Stimulated activated CD4-positive, alpha-beta T cell treated with anti-CD3 and anti-CD28 coated beads, TNF-alpha, amount 100 ng/mL, for 4 hours (primary cell): ENCODE measurements around the gene SSBP3.
A peak's percentile ranks its signal among the peaks of the same experiment; 100 is the strongest.
"Not testable (repeated sequence)": the region's sequence is repeated elsewhere in the genome, so short reads cannot be mapped to it uniquely, and the experiment has no call there.

Experiments used
- DNase-seq, 3 experiments: peaks; one replicate each; pipeline ENCODE4 v3.0.0-alpha.2; 2020; ENCODE audit warnings: low read depth in 3 of 3

SSBP3 gene

DNA sequence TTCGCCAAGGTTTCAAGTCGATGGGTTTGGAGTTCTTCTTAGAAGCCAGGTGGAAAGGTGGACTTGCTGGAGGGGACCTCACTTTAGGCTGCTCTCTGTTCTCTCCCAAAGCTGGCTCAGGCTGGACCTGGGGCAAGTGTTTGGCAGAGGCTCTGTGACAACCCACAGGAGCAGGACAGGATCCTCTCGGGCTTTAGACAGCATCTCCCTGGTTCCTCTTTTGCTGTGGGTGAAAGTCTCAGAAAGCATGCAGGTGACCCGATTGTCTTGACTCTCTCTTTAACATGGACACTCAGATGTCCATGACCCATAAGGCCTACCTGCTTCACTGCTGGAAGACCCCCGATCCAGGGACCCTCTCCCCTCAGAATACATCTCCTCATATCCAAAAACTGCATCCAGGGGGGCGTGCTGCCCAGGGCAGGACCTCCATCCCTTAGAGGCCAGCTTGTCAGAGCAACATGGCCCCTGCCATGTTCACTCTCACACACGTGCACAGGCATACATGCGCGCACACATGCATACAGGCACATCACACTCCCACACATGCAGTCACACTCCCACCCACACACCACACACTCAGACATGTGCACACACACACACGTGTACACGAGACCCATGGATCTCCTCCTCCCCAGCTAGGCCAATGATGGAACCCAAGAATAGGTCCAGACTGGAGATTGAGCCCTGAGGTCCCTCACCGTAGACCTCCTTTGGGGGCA is 184.9 kb downstream of the SSBP3 start:
- no peak for DNase-seq

DNA sequence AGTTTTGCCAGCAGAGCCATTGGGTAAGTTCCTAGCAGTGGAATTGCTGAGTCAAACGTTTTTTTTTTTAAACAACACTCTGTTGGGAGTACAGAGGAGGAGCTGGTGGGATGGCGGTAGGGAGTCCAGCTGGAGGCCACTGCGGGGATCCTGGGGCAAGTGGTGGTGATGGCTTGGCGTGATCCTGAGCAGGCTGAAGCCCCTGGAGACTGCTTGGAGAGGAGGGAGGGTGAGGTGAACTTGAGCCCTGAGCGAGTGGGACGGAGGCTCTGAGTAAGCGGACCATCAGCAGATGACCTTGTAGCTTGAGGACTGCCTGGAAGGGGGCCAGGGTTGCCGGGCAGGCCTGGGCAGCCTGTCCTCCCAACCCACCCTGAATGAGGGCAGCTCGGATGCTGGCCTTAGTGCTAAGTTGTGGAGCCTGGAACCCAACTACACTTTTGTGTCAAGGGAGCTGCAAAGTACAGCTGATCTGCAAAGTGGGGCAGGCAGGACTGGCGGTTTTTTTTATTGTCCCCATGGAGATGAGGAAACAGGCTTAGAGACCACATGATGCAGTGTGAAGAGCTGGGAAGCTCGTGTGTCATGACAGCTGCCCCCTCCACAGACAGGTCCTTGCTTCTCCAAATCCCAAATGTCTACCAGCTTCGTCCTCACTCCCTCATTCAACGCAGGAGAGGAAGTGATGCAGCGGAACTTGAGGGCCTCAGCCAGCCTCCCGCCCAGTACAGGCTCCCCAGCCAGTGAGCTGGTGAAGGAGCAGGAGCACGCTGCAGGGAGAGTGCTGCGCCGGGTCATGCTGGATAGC is 186.0 kb downstream of the SSBP3 start:
- no peak for DNase-seq

DNA sequence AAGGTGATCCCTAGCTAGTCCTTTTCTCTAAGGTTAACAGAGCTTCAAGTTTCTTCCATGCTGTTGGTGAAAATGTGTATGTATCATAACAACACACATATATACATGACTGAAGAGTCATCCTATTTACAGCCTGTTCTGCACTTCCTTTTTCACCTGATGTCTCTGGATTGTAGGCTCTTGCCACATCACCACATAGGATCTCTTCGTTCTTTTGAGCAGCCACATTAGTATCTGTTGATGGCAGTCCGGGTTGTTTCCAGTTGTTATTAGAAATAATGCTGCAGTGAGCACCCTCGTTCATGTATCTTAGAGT is 186.5 kb downstream of the SSBP3 start:
- no peak for DNase-seq

DNA sequence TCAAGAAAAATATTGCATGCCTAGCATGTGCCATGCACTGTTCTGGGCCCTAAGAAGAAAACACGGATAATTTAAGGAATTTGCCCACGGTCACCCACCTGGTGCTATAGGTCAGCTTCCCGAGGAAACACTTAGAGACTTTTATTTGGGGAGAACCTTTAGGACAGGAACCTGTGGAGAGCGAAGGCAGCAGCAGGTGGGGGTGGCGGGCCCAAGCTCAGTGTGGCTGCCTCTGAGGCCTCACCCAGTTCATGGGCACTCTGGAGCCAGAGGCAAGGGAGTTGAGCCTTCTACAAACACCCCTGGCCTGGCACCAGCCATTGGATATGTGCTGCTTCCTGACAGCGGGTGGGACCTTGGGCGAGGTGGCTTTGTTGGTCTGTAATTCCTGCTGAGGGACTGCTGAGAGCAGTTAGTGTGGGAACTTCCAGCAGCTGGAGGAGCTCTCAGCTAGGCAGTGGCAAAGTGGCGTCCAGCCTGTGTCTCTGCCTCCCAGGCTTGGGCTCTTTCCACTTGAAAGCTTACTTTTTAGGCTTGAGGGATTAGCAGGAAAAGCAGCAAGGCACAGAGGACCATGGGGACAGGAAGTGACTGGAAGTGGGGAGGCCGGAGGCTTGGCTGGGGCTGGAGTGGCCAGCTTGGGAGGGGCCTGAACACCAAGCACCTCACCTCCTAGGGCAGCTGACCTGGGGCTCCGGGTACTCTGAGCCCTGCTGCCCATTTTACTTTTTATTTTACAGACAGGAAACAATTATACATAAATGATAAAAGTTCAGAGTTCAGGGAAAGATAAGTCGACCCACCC is 187.1 kb downstream of the SSBP3 start:
- no peak for DNase-seq

DNA sequence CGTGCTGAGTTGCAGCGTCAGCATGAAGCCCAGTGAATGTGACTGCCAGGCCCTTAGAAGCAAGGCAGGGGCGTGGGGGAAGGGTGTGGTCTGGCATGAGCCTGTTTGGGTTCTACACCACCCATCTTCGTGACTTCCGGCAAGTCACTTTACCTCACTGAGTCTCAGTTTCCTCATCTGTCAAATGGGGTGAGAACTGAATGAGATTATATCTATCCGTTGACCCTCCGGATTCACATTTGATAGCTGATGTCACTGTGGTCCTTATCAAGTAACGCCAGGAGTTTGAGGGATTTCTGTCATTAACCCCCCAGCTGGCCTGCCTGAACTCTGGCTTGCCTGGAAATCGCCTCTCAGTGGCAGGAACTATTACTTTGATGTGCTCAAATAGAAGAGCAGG is 190.7 kb downstream of the SSBP3 start:
- DNase-seq = no peak

DNA sequence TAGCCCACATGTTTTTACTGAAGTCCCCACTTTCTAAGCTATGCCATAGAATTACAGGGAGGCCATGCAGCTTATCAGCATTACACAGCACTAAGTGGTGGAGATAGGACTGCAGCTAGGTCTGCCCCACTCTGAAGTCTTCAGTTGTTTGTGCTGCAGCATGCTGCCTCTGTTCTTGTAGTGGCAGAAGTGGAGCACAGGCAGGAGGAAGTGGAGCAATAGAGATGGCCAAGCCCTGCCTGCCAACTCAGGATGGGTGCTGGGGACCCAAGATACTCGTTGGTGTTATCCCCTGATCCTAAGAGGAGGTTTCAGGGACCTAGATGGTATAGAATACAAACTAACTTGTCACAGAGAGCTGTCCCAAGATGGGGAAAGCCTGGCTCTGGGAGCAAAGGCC is 193.3 kb downstream of the SSBP3 start:
- no peak for DNase-seq

DNA sequence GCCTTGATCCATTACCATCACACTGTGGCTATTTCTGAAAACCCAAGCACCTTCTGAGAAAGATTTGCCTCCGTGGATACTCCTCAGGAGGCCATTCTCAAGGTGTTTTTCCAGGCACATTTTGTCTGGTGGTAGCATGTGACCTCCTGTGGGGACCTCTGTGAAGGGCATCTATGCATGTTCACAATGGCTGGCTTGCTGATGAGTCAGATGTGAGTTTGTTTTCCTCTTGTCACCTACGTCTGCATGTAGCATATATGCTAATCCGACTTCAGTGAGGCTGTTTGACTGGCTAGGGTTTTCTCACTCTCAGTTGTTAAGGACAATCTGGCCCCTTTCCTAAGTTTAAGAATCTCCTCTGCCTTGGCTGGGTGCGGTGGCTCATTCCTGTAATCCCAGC is 198.3 kb downstream of the SSBP3 start:
- not testable (repeated sequence) for DNase-seq

DNA sequence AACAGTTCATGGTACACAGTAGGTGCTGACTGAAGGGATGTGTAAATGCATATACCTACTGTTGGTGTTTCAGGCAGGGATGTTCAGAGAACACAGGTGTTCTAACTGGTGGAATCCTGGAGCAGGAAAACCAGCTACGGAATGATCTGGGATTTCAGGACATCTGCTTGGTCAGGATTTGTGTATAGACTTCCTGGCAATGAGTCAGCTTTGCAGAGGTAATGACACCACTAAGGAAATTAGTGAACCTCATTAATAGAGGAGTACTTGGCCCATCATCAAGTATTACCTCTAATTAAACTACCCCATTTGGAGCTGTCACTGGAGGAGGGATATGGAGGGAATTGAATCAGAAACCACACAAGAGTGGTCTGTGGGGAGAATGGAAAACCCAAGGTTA is 198.9 kb downstream of the SSBP3 start:
- DNase-seq = no peak

DNA sequence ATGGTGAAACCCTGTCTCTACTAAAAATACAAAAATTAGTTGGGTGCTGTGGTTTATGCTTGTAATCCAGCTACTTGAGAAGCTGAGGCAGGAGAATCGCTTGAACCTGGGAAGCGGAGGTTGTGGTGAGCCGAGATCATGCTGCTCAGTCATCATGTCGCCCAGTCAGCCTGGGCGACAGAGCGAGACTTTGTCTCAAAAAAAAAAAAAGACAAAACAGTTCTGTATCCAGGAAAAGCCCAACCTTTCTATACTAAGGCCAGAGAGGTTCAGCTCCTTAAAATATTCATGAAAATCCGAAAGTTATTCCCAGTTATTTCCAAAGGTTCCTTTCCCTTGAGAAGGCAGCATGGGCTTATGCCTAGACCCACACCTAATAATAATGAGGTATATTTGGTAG is 202.0 kb downstream of the SSBP3 start:
- DNase-seq = no peak

DNA sequence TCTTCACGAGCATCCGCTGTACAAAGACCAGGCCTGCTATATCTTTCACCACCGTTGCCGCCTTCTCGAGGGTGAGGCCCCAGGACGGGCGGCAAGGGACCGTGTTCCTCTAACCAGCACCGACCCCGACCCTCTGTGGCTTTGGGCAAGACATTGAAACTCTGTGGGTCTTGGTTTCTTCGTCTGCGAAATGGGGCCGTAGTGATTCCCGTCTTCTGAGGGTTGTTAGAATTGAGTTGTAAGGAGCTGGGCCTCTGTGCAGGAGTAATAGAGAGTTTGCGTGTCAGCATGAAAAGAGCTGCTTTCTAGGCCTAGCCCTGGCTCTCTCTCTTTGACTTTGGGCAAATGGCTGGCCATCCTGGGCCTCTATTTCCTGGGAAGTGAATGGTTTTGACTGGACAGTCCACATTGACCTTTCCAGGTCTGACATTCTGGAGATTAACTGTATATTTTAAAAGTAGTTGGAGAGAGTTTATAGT is 205.6 kb downstream of the SSBP3 start:
- DNase-seq = no peak

DNA sequence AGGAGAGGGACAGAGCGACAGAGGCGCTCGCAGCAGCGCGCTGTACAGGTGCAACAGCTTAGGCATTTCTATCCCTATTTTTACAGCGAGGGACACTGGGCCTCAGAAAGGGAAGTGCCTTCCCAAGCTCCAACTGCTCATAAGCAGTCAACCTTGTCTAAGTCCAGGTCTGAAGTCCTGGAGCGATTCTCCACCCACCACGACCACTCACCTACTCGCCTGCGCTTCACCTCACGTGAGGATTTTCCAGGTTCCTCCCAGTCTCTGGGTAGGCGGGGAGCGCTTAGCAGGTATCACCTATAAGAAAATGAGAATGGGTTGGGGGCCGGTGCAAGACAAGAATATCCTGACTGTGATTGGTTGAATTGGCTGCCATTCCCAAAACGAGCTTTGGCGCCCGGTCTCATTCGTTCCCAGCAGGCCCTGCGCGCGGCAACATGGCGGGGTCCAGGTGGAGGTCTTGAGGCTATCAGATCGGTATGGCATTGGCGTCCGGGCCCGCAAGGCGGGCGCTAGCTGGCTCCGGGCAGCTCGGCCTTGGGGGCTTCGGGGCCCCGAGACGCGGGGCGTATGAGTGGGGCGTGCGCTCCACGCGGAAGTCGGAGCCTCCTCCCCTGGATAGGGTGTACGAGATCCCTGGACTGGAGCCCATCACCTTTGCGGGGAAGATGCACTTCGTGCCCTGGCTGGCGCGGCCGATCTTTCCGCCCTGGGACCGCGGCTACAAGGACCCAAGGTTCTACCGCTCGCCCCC is 206.3 kb downstream of the SSBP3 start, which contains the start of the genes CYB5RL and MRPL37:
CYB5RL (minus strand) TSS at position 266 of the 754 bp plus-strand sequence. CDS start 4,414 bp downstream, outside the sequence.
MRPL37 (plus strand) TSS at position 403 of the 754 bp plus-strand sequence; CDS start at position 480, 77 bp downstream.
- DNase-seq = peak; percentile 71 to 84 (median 79)

DNA sequence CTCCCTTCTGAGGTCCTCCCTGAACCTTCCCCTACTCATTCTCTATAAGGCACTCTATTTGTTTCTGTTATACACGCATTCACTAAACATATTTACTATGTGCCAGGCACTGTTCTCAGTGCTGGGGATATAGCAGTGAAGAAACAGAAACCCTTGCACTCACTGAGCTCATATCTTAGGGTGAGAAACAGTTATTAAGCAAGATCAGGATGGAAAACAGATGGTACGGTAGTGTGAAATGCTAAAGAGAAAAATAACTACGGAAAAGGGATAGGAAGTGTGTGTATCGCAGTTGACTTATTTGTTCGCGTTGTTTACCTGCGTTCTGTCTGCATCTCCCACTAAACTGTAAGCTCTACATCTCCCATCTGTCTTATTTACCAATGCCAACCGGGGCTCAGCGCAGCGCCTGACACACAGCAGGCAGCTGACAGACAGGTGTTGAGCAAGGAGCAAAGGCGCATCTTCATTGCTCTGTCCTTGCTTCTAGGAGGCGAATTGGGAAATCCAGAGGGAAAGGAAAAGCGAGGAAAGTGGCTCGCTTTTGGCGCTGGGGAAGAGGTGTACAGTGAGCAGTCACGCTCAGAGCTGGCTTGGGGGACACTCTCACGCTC is 206.9 kb downstream of the SSBP3 start:
- DNase-seq = no peak

DNA sequence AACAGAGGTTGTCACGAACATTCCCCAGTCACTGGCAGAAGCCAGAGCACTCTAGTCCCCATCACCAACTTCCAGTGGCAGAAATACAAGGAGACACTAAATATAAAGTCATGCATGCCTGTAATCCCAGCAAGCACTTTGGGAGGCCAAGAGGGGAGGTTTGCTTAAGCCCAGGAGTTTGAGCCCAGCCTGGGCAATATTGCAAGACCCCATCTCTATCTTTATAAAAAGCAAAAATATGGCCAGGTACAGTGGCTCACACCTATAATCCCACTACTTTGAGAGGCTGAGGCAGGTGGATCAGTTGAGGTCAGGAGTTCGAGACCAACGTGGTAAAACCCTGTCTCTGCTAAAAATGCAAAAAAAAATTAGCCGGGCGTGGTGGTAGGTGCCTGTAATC is 212.7 kb downstream of the SSBP3 start:
- no peak for DNase-seq

DNA sequence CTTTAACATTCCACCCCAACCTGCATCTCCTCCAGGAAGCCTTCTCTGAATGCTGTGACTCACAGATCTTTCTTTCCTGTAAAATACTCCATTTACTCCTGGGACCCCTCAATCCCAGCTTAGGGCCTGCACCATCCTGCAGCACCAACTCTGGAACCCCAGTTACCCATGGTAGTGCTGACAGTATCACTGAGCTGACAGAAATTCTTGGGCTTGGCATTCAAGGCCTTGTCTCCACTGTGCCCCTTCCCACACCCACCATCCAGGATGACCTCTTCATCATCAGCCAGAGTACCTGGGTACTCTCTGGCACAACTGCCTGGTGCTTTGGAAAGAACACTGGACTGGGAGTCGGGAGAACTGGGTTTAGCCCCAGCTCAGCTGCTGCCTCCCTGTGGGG is 214.7 kb downstream of the SSBP3 start:
- no peak for DNase-seq

DNA sequence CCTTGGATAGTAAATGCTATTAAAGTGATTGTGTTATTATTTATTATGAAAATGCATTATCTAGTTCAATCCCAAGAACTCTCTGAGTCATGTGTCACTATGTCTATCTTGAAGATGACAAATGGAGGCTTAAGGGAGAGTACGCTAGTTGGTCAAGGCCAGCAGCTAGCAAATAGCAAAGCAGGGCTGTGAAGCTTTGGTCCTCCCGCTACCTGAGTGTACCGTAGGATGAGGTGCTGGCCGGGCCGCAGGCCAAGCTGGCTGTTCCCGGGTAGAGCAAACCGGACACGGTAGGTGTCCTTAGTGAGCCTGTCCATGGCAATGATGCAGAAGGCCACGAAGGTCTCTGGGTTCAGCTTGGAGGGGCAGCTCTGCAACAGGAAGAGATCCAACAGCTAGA is 215.7 kb downstream of the SSBP3 start:
- no peak for DNase-seq

DNA sequence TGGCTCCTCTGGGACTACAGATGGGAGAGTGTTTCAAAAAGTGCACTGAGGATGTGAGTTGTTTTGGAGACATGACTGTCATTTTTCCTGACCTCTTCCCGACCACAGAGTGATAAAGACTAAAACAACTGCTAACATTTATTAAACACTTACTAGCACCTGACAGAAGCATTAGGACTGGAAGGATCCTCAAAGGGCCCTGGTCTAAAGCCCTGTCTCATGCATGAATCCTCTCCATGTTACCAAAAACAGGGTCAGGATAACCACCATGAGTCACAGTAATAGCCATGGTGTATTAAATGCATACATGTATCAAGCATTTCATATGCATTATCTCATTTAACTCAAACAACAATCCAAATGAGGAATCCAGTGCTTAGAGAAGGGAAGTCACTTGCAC is 217.9 kb downstream of the SSBP3 start:
- no peak for DNase-seq

DNA sequence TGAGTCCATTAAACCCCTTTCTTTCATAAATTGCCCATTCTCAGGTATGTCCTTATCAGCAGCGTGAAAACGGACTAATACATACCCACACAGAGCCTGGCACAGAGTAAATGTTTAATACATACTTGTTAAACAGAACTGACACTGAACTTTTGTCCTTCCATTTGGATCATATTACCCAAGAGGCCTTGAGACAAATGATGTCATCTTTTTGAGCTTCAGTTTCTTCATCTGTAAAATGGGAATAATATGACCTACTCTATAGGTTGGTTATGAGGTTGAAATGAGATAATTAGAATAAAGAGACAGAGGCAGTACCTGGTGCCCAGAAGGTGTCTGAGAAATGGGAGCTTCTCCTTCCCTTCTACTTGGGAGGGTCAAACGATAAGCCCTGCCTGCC is 220.1 kb downstream of the SSBP3 start:
- no peak for DNase-seq

DNA sequence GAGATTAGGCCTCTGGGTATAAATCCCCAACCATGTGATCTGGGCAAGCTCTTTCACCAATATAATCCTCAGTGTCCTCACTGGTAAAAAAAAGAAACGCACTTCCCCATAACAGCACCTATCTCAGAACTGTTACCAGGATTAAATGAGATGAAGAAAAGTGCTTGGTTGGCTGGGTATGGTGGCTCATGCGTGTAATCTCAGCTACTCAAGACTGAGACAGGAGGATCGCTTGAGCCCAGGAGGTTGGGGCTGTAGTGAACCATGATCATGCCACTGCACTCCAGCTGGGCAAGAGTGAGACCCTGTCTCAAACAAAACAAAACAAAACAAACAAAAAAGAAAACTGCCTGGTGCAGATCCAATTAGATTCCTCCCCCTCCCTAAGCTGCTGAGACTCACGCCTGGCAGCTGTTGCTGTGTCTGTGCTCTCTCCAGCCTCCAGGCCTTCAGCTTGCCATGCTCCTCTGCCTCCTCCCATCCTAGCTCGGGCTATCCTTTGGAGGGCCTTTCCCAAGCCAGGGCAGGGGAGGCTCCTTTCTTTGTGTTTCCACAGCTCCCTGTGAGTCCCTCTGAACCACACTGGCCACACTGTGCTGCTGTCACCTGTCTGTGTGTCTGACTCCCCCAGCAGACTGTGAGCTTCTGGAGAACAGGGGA is 225.4 kb downstream of the SSBP3 start:
- DNase-seq = no peak

DNA sequence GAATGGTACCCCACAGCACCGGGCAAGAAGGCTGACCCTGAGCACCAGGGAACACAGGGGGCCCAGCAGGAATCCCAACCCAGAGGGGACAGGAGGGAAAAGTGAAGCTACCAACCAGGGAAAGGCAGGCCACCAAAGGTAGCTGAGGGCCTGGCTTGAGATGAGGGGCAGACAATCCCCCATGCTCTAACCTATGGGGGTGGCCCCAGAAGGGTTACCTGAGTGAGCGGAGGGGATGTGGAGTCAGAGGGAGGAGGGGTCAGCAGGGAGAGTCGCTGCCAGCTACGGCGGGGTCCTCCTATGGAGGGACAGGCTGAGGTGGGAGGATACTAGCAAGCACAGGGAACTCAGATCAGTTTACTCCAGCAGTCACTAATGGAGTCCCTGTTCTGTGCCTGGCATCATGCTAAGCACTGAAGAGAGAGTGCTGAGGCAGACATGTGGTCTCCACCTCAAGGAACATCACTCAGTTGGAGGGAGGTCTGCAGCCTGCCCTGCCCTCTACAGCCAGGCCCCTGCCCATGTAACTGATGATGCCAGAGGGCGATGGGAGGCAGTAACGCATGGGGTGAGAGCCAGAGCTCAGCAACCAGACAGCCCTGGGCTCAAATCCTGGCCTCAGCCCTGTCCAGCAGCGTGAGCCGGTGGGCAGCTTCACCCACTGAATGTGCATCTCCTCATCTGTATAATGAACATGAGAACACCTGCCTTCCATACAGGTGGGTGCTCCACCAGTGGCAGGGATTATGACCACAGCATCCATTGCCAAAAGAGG is 227.7 kb downstream of the SSBP3 start:
- no peak for DNase-seq

DNA sequence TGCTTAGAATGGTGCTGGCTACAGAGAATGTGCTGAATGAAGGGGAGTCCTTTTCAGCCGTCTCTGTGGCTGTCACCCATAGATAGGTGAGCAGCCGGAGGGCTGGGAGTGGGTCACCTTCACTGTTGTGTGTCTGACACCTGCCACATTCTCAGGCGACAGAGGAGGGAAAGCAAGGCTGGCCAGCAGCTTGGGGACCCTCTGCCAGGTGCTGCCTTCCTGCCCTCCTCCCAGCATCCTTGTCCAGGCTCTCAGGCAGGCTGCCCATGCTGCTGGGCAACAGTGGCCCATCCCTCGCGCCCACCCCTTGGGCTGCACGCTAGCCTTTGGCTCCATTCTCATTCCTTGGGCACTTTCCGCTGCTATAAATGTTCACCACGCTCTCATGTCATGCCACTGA is 228.5 kb downstream of the SSBP3 start:
- no peak for DNase-seq
